ENCODE data around the gene HNRNPA1.
"Not testable (repeated sequence)": the region's sequence is repeated elsewhere in the genome, so short reads cannot be mapped to it uniquely, and the experiment has no call there.

HNRNPA1 gene

GRCh38 chr12:54299515-54300224 lies 19.1 kb downstream of the HNRNPA1 start:
- no peak for DNase-seq (ENCODE audit: low read depth)

- no peak for DNase-seq (ENCODE audit: low read depth)
Measured at GRCh38 chr12:54300225-54300731, 19.8 kb downstream of the HNRNPA1 start.

- no peak for DNase-seq (ENCODE audit: low read depth)
Measured at GRCh38 chr12:54300732-54301427, 20.4 kb downstream of the HNRNPA1 start, which contains the start of gene NFE2. Gene NFE2, minus strand, starts transcription at chr12:54301015. Its CDS starts 5,767 bp downstream, at chr12:54295248.

GRCh38 chr12:54301428-54302048 lies 21.0 kb downstream of the HNRNPA1 start:
- DNase-seq (ENCODE audit: low read depth), result no peak

GRCh38 chr12:54303640-54304039 lies 23.1 kb downstream of the HNRNPA1 start:
- no peak for DNase-seq (ENCODE audit: low read depth)

- DNase-seq (ENCODE audit: low read depth), result no peak
Measured at GRCh38 chr12:54304187-54304810, 23.8 kb downstream of the HNRNPA1 start.

- DNase-seq (ENCODE audit: low read depth), result no peak
Measured at GRCh38 chr12:54306925-54307741, 26.6 kb downstream of the HNRNPA1 start.

- DNase-seq (ENCODE audit: low read depth), result no peak
Measured at GRCh38 chr12:54311051-54311450, 30.5 kb downstream of the HNRNPA1 start.

GRCh38 chr12:54312309-54312708 lies 31.8 kb downstream of the HNRNPA1 start:
- DNase-seq (ENCODE audit: low read depth), result not testable (repeated sequence)

- no peak for DNase-seq (ENCODE audit: low read depth)
Measured at GRCh38 chr12:54321363-54321762, 40.8 kb downstream of the HNRNPA1 start.

DNA sequence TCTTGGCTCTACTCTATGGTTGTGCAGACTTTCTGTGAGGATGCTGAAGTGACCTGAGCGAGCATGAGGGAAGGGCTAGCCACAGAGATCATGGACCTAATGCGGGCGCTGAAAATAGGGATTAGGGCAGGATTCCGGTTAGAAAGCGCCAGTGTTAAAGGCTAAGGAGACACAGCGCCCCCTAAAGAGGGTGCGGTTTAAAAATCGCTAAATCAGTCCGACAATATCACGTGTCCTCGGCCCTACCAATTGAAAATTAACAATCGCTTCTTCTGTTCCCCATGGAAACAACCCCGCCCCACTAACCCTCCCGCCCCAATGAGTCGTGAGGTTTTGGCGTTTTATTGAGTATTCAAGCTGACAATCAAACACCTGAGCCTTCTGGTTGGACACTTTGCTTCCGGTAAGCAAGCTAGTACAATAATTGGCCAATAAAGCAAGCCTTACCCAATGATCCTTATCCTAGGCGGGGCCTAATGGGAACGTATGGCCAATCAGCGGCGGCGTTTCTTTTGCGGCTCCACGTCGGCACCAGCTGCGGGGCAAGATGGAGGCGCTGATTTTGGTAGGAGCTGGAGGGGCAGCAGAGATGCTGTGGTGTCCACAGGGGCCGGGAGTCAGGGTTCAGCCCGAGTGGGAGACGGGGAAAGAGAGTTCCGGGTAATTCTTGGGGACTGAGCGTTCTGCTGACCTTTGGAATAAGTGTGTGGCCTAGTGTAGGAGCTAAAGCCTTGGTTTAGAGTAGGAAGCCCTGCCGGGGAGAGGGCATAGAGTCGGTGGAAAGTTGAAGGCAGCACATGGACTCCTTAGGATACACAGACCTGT lies 44.3 kb downstream of the HNRNPA1 start, which contains the start of gene COPZ1:
Gene COPZ1 (plus strand): TSS at position 515 of the 825 bp plus-strand sequence. CDS start 33 bp downstream, at position 548.
- peak; percentile 85 for DNase-seq (ENCODE audit: low read depth)

- DNase-seq (ENCODE audit: low read depth), result not testable (repeated sequence)
Measured at GRCh38 chr12:54325442-54326109, 45.0 kb downstream of the HNRNPA1 start.

GRCh38 chr12:54328595-54329337 lies 48.2 kb downstream of the HNRNPA1 start:
- no peak for DNase-seq (ENCODE audit: low read depth)

GRCh38 chr12:54329759-54330158 lies 49.2 kb downstream of the HNRNPA1 start:
- no peak for DNase-seq (ENCODE audit: low read depth)

- DNase-seq (ENCODE audit: low read depth), result no peak
Measured at GRCh38 chr12:54330442-54330841, 49.9 kb downstream of the HNRNPA1 start.

GRCh38 chr12:54331461-54331860 lies 50.9 kb downstream of the HNRNPA1 start:
- DNase-seq (ENCODE audit: low read depth), result no peak

DNA sequence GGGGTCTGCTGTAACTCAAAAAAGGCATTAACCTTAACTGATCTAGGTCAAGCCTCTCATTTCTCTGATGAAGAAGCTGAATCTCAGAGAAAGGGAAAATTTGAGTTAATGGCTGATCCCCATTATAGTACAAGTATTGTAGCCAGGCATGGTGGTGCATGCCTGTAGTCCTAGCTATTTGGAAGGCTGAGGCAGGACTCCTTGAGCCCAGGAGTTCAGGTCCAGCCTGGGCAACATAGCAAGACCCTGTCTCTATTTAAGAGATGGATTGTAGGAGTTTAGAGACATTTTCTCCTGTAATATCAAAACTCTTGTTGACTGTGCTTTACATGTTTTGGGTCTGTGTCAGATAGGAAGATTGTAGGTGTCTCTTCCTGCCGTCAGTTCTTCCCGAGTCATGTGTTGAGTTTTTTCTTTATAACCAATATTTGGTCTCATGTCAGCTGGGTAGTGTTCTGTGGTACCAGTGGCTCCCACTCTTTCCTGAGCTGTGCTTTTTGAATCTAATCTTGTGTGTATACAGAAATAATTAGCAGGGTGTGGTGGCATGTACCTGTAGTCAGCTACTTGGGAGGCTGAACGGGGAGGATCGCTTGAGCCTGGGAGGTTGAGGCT lies 53.0 kb downstream of the HNRNPA1 start:
- DNase-seq (ENCODE audit: low read depth), result no peak
